Trophoblast cell (in vitro differentiated cells and primary cell): ENCODE results near the gene DLG1.

ENCODE experiments used
- DNase-seq, 2 donors: peaks; one replicate each; pipeline ENCODE4 v3.0.0-alpha.2; 2016
- H2AFZ ChIP-seq: 2 replicates; pipeline ENCODE4 v1.6.1; 2013; ENCODE audit warnings: low read length, moderate library complexity, mild to moderate bottlenecking; ENCODE audit not compliant: insufficient read depth, poor library complexity
- H2AK5ac ChIP-seq: 2 replicates; pipeline ENCODE4 v1.6.1; 2013; ENCODE audit warnings: mild to moderate bottlenecking, low read length
- H2BK120ac ChIP-seq: 2 replicates; pipeline ENCODE4 v1.6.1; 2013; ENCODE audit warnings: low read length, mild to moderate bottlenecking, moderate library complexity; ENCODE audit not compliant: insufficient read depth, poor library complexity
- H2BK12ac ChIP-seq: 2 replicates; pipeline ENCODE4 v1.6.1; 2013; ENCODE audit warnings: mild to moderate bottlenecking, low read length, moderate library complexity
- H2BK5ac ChIP-seq: 2 replicates; pipeline ENCODE4 v1.6.1; 2013; ENCODE audit warnings: low read length, low read depth, moderate library complexity, mild to moderate bottlenecking; ENCODE audit not compliant: poor library complexity
- H3K14ac ChIP-seq: 2 replicates; pipeline ENCODE4 v1.6.1; 2013; ENCODE audit warnings: mild to moderate bottlenecking, low read length
- H3K18ac ChIP-seq: 2 replicates; pipeline ENCODE4 v1.6.1; 2013; ENCODE audit warnings: mild to moderate bottlenecking, low read length
- H3K23ac ChIP-seq: 2 replicates; pipeline ENCODE4 v1.6.1; 2013; ENCODE audit warnings: low read length
- H3K27ac ChIP-seq: 2 replicates; pipeline ENCODE4 v1.5.1; 2013; ENCODE audit warnings: low read depth, mild to moderate bottlenecking, inconsistent platforms, low read length, moderate library complexity
- H3K27me3 ChIP-seq: 2 replicates; pipeline ENCODE4 v1.6.1; 2013; ENCODE audit warnings: inconsistent platforms, mild to moderate bottlenecking, low read length, moderate library complexity; ENCODE audit not compliant: insufficient read depth
- H3K36me3 ChIP-seq, 2 experiments: 1 replicate in 1 of 2; 2 replicates in 1 of 2; pipeline ENCODE4 v1.6.1; 2013; ENCODE audit warnings: low read length in 2 of 2, mild to moderate bottlenecking in 2 of 2, moderate library complexity in 1 of 2; ENCODE audit not compliant: insufficient read depth in 2 of 2, control insufficient read depth in 1 of 2
- H3K4ac ChIP-seq: 2 replicates; pipeline ENCODE4 v1.6.1; 2013; ENCODE audit warnings: low read depth, mild to moderate bottlenecking, low read length, moderate library complexity
- H3K4me1 ChIP-seq, 2 experiments: 1 replicate in 1 of 2; 2 replicates in 1 of 2; pipeline ENCODE4 v1.6.1; 2013; ENCODE audit warnings: low read length in 2 of 2, mild to moderate bottlenecking in 2 of 2, moderate library complexity in 1 of 2; ENCODE audit not compliant: insufficient read depth in 2 of 2, control insufficient read depth in 1 of 2
- H3K4me2 ChIP-seq: 2 replicates; pipeline ENCODE4 v1.6.1; 2013; ENCODE audit warnings: inconsistent platforms, mild to moderate bottlenecking, low read length, moderate library complexity
- H3K4me3 ChIP-seq: 2 replicates; pipeline ENCODE4 v1.5.1; 2013; ENCODE audit warnings: mild to moderate bottlenecking, low read depth, low read length, inconsistent platforms
- H3K79me1 ChIP-seq: one replicate; pipeline ENCODE4 v1.6.1; 2013; ENCODE audit warnings: low read length
- H3K79me2 ChIP-seq: 2 replicates; pipeline ENCODE4 v1.6.1; 2013; ENCODE audit warnings: low read length, mild to moderate bottlenecking; ENCODE audit not compliant: control insufficient read depth, insufficient read depth, poor library complexity
- H3K9ac ChIP-seq: 2 replicates; pipeline ENCODE4 v1.6.1; 2013; ENCODE audit warnings: mild to moderate bottlenecking, low read length
- H3K9me3 ChIP-seq: 2 replicates; pipeline ENCODE4 v1.6.1; 2013; ENCODE audit warnings: low read depth, mild to moderate bottlenecking, control low read depth, inconsistent platforms, low read length; ENCODE audit not compliant: insufficient read depth
- H4K12ac ChIP-seq: 2 replicates; pipeline ENCODE4 v1.6.1; 2013; ENCODE audit warnings: low read depth, mild to moderate bottlenecking, low read length, moderate library complexity
- H4K8ac ChIP-seq: 2 replicates; pipeline ENCODE4 v1.6.1; 2013; ENCODE audit warnings: low read depth, mild to moderate bottlenecking, low read length, moderate library complexity
- H4K91ac ChIP-seq: one replicate; pipeline ENCODE4 v1.6.1; 2013; ENCODE audit warnings: low read depth, mild to moderate bottlenecking, low read length, moderate library complexity
- WGBS: extraction: QIAGEN DNeasy Blood & Tissue Kit; methylation state at CpG from one replicate; pipeline ENCODE4 v1.1.7; 2013; ENCODE audit warnings: missing lambda C conversion rate; ENCODE audit not compliant: insufficient read length, insufficient coverage; ENCODE audit errors: extremely low coverage; 5-methylcytosine and 5-hydroxymethylcytosine counted together

DLG1 gene

GRCh38 chr3:197149528-197149927 lies 148.9 kb downstream of the DLG1 start:
- H4K91ac ChIP-seq: no peak overlapping the region
- H3K4me2 ChIP-seq: no peak overlapping the region
- no peaks in the 10 kb centered on the region for H3K9me3 ChIP-seq

GRCh38 chr3:197144188-197144587 lies 154.2 kb downstream of the DLG1 start:
- Histone ChIP-seq H2BK120ac (no peak overlapping the region), H3K9ac (no peak overlapping the region), H3K79me2 (no peaks in the 10 kb centered on the region), H4K12ac (no peak overlapping the region), H3K27me3 (no peaks in the 10 kb centered on the region), H3K14ac (no peak overlapping the region), H2BK5ac (no peak overlapping the region), H4K8ac (no peak overlapping the region), H4K91ac (no peak overlapping the region), H3K9me3 (no peaks in the 10 kb centered on the region), H2BK12ac (no peak overlapping the region), H3K27ac (no peak overlapping the region), H3K4me3 (no peak overlapping the region), H3K4me1 (no peaks in the 10 kb centered on the region), H3K23ac (no peak overlapping the region), H2AK5ac (no peak overlapping the region), H3K4ac (no peak overlapping the region), H3K36me3 (no peaks in the 10 kb centered on the region), H3K79me1 (no peaks in the 10 kb centered on the region), H3K4me2 (no peak overlapping the region), H3K18ac (no peak overlapping the region), H2AFZ (no peak overlapping the region)
- no CpG with 5 or more reads among the region's 1 CpG for whole genome bisulfite sequencing
- no peak for DNase-seq

More at GRCh38 chr3:197149528-197149927, 148.9 kb downstream of the DLG1 start:
- Histone ChIP-seq H3K27ac (no peak overlapping the region), H3K4me3 (no peak overlapping the region), H2AK5ac (no peak overlapping the region), H2AFZ (no peak overlapping the region), H2BK5ac (no peak overlapping the region), H3K14ac (no peak overlapping the region), H3K36me3 (no peaks in the 10 kb centered on the region), H3K79me1 (no peaks in the 10 kb centered on the region), H2BK120ac (no peak overlapping the region), H3K18ac (no peak overlapping the region), H3K23ac (no peak overlapping the region), H3K9ac (no peak overlapping the region), H4K8ac (no peak overlapping the region), H4K12ac (no peak overlapping the region), H3K27me3 (no peaks in the 10 kb centered on the region), H2BK12ac (no peak overlapping the region), H3K4me1 (no peaks in the 10 kb centered on the region), H3K79me2 (no peaks in the 10 kb centered on the region), H3K4ac (no peak overlapping the region)
- no CpG with 5 or more reads among the region's 3 CpGs for WGBS
- DNase-seq: no peak

GRCh38 chr3:197139586-197139985 lies 158.8 kb downstream of the DLG1 start:
- H3K4me2 ChIP-seq: no peak overlapping the region
- no peak overlapping the region for H2BK12ac ChIP-seq
- H2BK120ac ChIP-seq: no peak overlapping the region
- no peaks in the 10 kb centered on the region for H3K79me2 ChIP-seq
- no peak overlapping the region for H4K12ac ChIP-seq
- no peak overlapping the region for H3K4ac ChIP-seq
- H3K27ac ChIP-seq: no peak overlapping the region
- no peak overlapping the region for H4K8ac ChIP-seq
- peaks cover 5 to 6% of the 10 kb centered on the region in 2 experiments for H3K36me3 ChIP-seq
- H3K4me3 ChIP-seq: no peak overlapping the region
- H4K91ac ChIP-seq: no peak overlapping the region
- no CpG with 5 or more reads among the region's 1 CpG for WGBS
- no peaks in the 10 kb centered on the region for H3K9me3 ChIP-seq
- no peaks in the 10 kb centered on the region for H3K79me1 ChIP-seq
- no peak for DNase-seq
- H2BK5ac ChIP-seq: no peak overlapping the region
- no peaks in the 10 kb centered on the region for H3K27me3 ChIP-seq
- H3K4me1 ChIP-seq: no peaks in the 10 kb centered on the region
- no peak overlapping the region for H3K18ac ChIP-seq
- no peak overlapping the region for H2AK5ac ChIP-seq
- H3K14ac ChIP-seq: no peak overlapping the region
- H3K23ac ChIP-seq: no peak overlapping the region
- H2AFZ ChIP-seq: no peak overlapping the region
- no peak overlapping the region for H3K9ac ChIP-seq

- no peak overlapping the region for H2BK120ac ChIP-seq
- H3K9ac ChIP-seq: no peak overlapping the region
- H4K8ac ChIP-seq: no peak overlapping the region
- no peak overlapping the region for H2BK12ac ChIP-seq
- no peak overlapping the region for H4K91ac ChIP-seq
- no peak overlapping the region for H3K4me2 ChIP-seq
- H3K23ac ChIP-seq: no peak overlapping the region
- H3K27ac ChIP-seq: no peak overlapping the region
- no peaks in the 10 kb centered on the region for H3K27me3 ChIP-seq
- H3K4me3 ChIP-seq: no peak overlapping the region
- H2BK5ac ChIP-seq: no peak overlapping the region
- no peak overlapping the region for H2AFZ ChIP-seq
- H3K79me2 ChIP-seq: no peaks in the 10 kb centered on the region
- DNase-seq: peak in 1 of 2 donors; percentile 9
- H3K4ac ChIP-seq: no peak overlapping the region
- no peaks in the 10 kb centered on the region for H3K79me1 ChIP-seq
- peaks cover 5 to 8% of the 10 kb centered on the region in 2 experiments for H3K36me3 ChIP-seq
- no peak overlapping the region for H3K18ac ChIP-seq
- no peak overlapping the region for H4K12ac ChIP-seq
- no CpG with 5 or more reads among the region's 5 CpGs for WGBS
- H3K4me1 ChIP-seq: no peaks in the 10 kb centered on the region
- H3K9me3 ChIP-seq: no peaks in the 10 kb centered on the region
- no peak overlapping the region for H3K14ac ChIP-seq
- H2AK5ac ChIP-seq: no peak overlapping the region
Measured at GRCh38 chr3:197137751-197138150, 160.7 kb downstream of the DLG1 start.
